ENCODE data around the gene XRCC6.

DNA sequence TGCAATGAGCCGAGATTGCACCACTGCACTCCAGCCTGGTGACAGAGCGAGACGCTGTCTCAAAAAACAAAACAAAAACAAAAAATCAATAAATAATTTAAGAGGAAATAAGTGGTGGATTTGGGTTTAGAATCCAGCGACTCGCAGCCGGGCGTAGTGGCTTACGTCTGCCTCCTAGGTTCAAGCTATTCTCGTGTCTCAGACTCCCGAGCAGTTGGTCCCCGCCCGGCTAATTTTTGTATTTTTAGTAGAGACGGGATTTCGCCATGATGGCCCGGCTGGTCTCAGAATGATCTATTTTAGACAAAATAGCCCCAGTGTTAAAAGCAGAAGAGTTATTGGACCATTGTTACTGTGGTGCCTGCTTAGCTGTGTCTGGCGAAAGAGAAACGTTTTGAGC is 37.8 kb downstream of the XRCC6 start:
- TF ChIP-seq, protein P1, sequence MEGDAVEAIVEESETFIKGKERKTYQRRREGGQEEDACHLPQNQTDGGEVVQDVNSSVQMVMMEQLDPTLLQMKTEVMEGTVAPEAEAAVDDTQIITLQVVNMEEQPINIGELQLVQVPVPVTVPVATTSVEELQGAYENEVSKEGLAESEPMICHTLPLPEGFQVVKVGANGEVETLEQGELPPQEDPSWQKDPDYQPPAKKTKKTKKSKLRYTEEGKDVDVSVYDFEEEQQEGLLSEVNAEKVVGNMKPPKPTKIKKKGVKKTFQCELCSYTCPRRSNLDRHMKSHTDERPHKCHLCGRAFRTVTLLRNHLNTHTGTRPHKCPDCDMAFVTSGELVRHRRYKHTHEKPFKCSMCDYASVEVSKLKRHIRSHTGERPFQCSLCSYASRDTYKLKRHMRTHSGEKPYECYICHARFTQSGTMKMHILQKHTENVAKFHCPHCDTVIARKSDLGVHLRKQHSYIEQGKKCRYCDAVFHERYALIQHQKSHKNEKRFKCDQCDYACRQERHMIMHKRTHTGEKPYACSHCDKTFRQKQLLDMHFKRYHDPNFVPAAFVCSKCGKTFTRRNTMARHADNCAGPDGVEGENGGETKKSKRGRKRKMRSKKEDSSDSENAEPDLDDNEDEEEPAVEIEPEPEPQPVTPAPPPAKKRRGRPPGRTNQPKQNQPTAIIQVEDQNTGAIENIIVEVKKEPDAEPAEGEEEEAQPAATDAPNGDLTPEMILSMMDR (conservative IDR thresholded peaks at IDR 0.05; ENCODE audit: low read depth, low read length), result no peak
- no peak for TF ChIP-seq POLR2A (IDR thresholded peaks at IDR 0.05; ENCODE audit: low read depth, low read length)
- TF ChIP-seq BHLHE40 (IDR thresholded peaks at IDR 0.05; ENCODE audit: low read depth, low read length), result no peak
- no peak for TF ChIP-seq MXI1 (IDR thresholded peaks at IDR 0.05; ENCODE audit: borderline replicate concordance, low read depth, low read length)
- TF ChIP-seq MAZ (IDR thresholded peaks at IDR 0.05; ENCODE audit: borderline replicate concordance, low read depth, low read length), result no peak
- TF ChIP-seq MAFK (IDR thresholded peaks at IDR 0.05; ENCODE audit: low read depth, low read length), result no peak
- TF ChIP-seq RAD21 (IDR thresholded peaks at IDR 0.05; ENCODE audit: low read length), result no peak
